ENCODE measurements around the gene TFPI. TPM values are rescaled to one million over a fixed set of nuclear protein-coding genes. Genes with fewer than 3 reads are reported as not detected.
"Not testable (repeated sequence)": the region's sequence is repeated elsewhere in the genome, so short reads cannot be mapped to it uniquely, and the experiment has no call there.

TFPI gene
- total and polyA plus RNA-seq, 12 donors: 12.6 to 51.0 (median 21.0) TPM

DNA sequence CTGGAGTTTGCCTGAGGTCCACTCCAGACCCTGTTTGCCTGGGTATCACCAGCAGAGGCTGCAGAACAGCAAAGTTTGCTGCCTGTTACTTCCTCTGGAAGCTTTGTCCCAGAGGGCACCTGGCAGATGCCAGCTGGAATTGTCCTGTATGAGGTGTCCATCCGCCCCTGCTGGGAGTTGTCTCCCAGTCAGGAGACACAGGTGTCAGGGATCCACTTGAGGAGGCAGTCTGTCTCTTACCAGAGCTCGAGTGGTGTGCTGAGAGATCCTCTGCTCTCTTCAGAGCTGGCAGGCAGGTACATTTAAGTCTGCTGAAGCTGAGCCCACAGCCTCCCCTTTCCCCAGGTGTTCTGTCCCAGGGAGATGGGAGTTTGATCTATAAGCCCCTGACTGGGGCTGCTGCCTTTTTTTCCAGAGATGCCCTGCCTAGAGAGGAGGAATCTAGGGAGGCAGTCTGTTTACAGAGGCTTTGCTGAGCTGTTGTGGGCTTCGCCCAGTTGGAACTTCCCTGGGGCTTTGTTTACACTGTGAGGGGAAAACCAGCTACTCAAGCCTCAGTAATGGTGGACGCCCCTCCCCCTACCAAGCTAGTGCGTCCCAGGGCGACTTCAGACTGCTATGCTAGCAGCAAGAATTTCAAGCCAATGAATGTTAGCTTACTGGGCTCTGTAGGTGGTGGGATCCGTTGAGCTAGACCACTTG, 34.7 kb downstream of the TFPI start:
- Histone ChIP-seq H3K36me3 (peaks cover 0 to 56% (median 7%) of the 10 kb centered on the region in 9 donors), H3K4me1 (no peaks in the 10 kb centered on the region), H3K27me3 (no peaks in the 10 kb centered on the region), H3K9me3 (peaks cover 0 to 31% (median 10%) of the 10 kb centered on the region in 11 donors), H3K4me3 (no peak overlapping the region), H3K27ac (no peak overlapping the region)
- no peak for ATAC-seq
- WGBS, 2 donors: 81 to 83% methylated on average over 7 of the region's 7 CpGs
- DNase-seq: no peak
- TF ChIP-seq, protein P1, sequence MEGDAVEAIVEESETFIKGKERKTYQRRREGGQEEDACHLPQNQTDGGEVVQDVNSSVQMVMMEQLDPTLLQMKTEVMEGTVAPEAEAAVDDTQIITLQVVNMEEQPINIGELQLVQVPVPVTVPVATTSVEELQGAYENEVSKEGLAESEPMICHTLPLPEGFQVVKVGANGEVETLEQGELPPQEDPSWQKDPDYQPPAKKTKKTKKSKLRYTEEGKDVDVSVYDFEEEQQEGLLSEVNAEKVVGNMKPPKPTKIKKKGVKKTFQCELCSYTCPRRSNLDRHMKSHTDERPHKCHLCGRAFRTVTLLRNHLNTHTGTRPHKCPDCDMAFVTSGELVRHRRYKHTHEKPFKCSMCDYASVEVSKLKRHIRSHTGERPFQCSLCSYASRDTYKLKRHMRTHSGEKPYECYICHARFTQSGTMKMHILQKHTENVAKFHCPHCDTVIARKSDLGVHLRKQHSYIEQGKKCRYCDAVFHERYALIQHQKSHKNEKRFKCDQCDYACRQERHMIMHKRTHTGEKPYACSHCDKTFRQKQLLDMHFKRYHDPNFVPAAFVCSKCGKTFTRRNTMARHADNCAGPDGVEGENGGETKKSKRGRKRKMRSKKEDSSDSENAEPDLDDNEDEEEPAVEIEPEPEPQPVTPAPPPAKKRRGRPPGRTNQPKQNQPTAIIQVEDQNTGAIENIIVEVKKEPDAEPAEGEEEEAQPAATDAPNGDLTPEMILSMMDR (IDR thresholded peaks at IDR 0.05): no peak
- intact Hi-C loops (cut with DNase I): no loop called here

DNA sequence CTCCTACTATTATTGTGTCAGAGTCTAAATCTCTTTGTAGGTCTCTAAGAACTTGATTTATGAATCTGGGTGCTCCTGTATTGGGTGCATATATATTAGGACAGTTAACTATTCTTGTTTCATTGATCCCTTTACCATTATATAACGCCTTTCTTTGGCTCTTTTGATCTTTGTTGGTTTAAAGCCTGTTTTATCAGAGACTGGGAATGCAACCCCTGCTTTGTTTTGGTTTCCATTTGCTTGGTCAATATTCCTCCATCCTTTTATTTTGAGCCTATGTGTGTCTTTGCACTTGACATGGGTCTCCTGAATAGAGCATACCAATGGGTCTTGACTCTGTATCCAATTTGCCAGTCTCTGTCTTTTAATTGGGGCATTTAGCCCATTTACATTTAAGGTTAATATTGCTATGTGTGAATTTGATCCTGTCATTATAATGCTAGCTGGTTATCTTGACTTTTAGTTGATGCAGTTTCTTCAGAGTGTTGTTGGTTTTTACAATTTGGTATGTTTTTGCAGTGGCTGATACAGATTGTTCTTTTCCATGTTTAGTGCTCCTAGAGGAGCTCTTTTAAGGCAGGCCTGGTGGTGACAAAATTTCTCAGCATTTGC, 36.4 kb downstream of the TFPI start:
- H3K27ac ChIP-seq; H3K4me1 ChIP-seq; ATAC-seq; H3K27me3 ChIP-seq; intact Hi-C loops (cut with DNase I); H3K4me3 ChIP-seq; DNase-seq: not testable (repeated sequence)
- WGBS, 2 donors: 92 to 97% methylated on average over 1 of the region's 1 CpG
- Histone ChIP-seq H3K36me3 (peaks cover 0 to 43% (median 7%) of the 10 kb centered on the region in 9 donors), H3K9me3 (peaks cover 0 to 31% (median 10%) of the 10 kb centered on the region in 11 donors)

DNA sequence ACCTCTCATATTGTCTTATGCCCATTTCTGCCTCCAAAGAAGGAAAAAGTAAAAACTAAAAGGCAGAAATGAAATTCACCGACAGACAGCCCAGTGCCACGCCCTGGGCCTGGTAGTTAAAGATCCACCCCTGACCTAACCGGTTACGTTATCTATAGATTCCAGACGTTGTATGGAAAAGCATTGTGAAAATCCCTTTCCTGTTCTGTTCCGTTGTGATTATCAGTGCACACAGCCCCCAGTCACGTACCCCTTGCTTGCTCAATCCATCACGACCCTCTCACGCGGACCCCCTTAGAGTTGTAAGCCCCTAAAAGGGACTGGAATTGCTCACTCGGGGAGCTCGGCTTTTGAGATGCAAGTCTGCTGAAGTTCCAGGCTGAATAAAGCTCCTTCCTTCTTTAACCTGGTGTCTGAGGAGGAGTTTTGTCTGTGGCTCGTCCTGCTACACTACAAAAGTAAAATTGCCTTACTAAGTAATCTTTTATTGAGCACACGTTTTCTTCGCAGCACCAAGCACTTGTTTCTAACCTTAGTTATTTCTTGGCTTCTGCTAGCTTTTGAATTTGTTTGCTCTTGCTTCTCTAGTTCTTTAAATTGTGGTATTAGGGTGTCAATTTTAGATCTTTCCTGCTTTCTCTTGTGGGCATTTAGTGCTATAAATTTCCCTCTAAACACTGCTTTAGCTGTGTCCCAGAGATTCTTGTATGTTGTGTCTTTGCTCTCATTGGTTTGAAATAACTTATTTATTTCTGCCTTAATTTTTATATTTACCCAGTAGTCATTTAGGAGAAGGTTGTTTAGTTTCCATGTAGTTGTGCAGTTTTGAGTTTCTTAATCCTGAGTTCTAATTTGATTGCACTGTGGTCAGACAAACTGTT, 37.4 kb downstream of the TFPI start:
- ATAC-seq; H3K4me3 ChIP-seq; H3K4me1 ChIP-seq; H3K27me3 ChIP-seq; DNase-seq; H3K27ac ChIP-seq; intact Hi-C loops (cut with DNase I): not testable (repeated sequence)
- Histone ChIP-seq H3K9me3 (peaks cover 0 to 31% (median 10%) of the 10 kb centered on the region in 11 donors), H3K36me3 (peaks cover 0 to 35% (median 6%) of the 10 kb centered on the region in 9 donors)
- WGBS, 2 donors: 89% methylated on average over 15 of the region's 15 CpGs

DNA sequence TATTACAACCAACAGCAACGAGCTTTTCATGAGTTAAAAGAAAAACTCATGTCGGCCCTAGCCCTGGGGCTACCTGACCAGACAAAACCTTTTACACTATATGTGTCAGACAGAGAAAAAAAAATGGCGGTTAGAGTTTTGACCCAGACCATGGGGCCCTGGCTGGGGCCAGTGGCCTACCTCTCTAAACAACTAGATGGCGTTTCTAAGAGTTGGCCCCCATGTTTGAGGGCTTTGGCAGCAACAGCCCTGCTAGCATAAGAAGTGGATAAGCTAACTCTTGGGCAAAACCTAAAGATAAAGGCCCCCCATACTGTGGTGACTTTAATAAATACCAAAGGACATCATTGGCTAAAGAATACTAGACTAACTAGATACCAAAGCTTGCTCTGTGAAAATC, 39.3 kb downstream of the TFPI start:
- peaks cover 0 to 16% (median 0%) of the 10 kb centered on the region in 9 donors for H3K36me3 ChIP-seq
- H3K4me3 ChIP-seq: no peak overlapping the region
- ATAC-seq: no peak
- H3K27ac ChIP-seq: no peak overlapping the region
- intact Hi-C loops (cut with DNase I): no loop called here
- DNase-seq: no peak
- no peaks in the 10 kb centered on the region for H3K27me3 ChIP-seq
- no peaks in the 10 kb centered on the region for H3K4me1 ChIP-seq
- TF ChIP-seq, protein P1 (IDR thresholded peaks at IDR 0.05): no peak
- 96 to 99% methylated on average over 4 of the region's 4 CpGs for WGBS, 2 donors
- H3K9me3 ChIP-seq: peaks cover 0 to 31% (median 10%) of the 10 kb centered on the region in 11 donors

DNA sequence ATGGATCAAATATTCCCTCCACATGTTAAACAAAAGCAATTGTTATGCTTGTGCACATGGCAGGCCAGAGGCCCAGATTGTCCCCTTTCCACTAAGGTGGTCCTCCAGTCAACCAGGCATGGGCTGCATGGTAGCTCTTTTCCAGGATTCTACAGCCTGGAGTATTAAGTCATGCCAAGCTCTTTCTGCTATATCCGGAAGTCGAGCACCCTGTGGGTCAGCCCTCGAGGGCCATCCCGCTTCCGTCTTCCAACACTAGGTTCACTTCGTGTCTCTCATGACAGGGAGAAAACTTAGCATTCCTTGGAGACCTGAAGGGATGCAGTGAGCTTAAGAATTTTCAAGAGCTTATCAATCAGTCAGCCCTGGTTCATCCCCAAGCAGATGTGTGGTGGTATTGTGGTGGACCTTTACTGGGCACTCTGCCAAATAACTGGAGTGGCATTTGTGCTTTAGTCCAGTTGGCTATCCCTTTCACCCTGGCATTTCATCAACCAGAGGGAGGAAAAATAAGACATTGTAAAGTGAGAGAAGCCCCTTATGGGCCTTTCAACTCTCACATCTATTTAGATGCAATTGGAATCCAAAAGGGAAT, 39.9 kb downstream of the TFPI start:
- H3K27ac ChIP-seq; H3K4me3 ChIP-seq; H3K27me3 ChIP-seq; intact Hi-C loops (cut with DNase I); H3K4me1 ChIP-seq; DNase-seq; ATAC-seq: not testable (repeated sequence)
- Histone ChIP-seq H3K36me3 (peaks cover 0 to 10% (median 0%) of the 10 kb centered on the region in 9 donors), H3K9me3 (peaks cover 0 to 30% (median 10%) of the 10 kb centered on the region in 11 donors)
- WGBS, 2 donors: 90 to 93% methylated on average over 6 of the region's 6 CpGs

DNA sequence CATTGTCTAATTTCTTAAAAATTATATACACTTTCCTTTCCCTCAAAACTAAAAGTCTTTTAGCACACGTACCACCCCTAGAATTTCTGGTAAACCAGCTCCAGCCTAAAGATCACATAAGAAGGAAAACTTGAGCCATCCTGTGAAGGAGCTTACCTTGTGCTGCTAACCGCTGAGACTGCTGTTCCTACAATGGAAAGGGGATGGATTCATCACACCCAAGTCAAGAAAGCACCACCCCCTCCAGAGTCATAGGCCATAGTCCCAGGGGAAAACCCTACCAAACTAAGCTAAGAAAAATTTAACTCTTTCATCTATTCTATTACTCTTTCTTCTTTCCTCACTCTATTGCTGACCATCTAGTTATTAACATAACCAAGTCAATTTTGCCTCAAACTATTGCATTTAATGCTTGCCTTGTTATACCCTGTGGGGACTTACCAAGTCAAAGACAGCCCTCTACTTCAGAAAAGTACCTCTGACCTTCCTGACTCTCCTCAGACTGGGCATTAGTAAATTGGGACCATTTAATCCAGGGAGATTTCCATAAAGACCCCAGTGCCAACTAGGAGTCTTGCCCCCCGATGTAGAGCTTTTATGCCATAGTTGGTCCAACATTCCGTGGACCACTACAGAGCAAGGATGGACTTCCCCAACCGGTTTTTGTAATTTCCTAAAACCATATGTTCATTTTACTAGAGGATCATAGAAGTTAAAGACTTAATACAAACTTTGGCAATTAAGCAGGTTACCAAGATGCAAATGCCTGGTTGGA, 40.6 kb downstream of the TFPI start:
- WGBS, 2 donors: 93 to 95% methylated on average over 5 of the region's 5 CpGs
- H3K4me3 ChIP-seq; H3K27ac ChIP-seq; H3K36me3 ChIP-seq; H3K4me1 ChIP-seq; ATAC-seq; H3K27me3 ChIP-seq; DNase-seq; intact Hi-C loops (cut with DNase I): not testable (repeated sequence)
- H3K9me3 ChIP-seq: peaks cover 0 to 29% (median 10%) of the 10 kb centered on the region in 11 donors
